NCI-H226 (cell line): ENCODE measurements around the gene KRT72.

Source experiments
- DNase-seq: peaks from one replicate; pipeline ENCODE4 v3.0.0-alpha.2; 2015

KRT72 gene

DNA sequence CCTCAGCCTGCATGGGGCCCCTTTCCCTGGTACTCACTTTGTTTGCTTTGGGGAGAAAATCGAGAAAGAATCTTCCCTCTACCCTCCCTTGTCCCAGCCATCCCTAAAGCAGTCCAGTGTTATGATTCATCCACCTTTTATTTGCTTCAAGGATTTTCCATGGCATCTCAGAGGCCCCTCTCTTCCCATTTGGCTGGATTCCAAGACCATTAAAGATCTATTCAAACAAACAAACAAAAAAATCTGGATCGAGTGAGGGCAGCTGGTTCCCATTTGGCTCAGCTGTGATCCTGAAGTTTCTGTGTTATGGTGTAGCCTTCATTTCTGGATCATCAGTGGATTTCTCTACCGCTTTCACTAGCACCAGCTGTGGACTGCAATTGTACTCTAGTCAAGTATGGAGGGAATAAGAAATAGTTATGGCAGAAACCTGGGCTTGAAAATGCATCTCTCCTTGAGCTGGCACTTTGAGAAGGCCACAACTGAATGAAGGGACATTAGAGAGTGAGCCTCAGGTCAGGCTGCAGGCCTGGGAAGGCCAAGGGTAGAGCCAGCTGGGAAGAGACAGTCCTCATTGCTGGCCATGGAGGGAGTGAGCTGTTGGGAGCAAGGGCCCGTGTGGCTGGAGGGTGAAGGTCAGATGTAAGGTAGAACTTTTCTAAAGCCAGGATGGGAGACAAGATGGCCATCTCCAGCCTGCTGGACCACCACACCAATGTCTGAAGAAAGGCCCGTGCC is 62.0 kb downstream of the KRT72 start:
- DNase-seq = no peak

DNA sequence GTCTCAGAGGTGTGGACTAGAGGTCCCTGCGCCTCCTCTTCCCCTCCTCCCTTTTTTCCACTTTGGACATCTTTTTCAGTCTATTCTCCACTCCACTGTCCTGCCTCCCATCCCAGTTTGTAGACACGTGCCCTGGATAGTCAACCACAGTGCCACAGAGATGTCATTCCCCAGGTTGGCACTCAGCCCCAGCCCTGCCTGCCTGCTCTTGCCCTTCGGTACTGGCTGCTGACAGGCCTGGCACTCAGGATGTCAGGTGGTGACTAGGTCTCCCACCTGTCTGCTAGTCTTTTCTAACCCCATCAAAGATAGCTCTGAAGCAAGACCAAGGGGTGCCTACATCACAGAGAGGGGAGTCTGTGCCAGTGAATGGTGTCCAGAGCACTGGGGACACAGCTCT is 64.2 kb downstream of the KRT72 start:
- DNase-seq = no peak
